NB4 (cell line): ENCODE data around the gene DLGAP4.

Source experiments
- MYC ChIP-seq: IDR thresholded peaks from 2 replicates; pipeline ENCODE4 v1.6.1; 2011; ENCODE audit warnings: low read depth, low read length
- TF ChIP-seq, protein P1 (sequence below): IDR thresholded peaks from one replicate; pipeline ENCODE4 v1.5.1; 2012; ENCODE audit warnings: low read depth, low read length

DNA sequence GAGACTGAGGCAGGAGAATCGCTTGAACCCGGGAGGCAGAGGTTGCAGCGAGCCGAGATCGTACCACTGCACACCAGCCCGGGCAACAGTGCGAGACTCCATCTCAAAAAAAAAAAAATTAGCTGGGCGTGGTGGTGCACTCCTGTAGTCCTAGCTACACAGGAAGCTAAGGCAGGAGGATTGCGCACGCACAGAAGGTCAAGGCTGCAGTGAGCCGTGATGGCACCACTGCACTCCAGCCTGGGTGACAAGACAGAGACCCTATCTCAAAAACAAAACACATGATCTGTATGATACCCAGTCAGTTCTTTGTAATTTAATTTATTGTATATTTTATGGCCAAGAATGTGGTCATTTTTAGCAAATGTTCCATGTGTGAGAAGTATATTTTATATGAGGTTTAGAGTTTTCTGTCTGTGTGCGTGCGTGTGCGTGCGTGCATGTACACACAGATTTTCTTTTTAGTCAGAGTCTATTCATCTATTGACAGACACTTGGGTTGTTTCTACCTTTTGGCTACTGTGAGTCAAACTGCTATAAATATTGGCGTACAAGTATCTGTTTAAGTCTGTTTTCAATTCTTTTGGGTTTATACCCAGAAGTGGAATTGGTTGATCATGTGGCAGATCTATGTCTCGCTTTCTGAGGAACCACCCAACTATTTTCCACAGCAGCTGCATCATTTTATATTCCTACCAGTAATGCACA lies 213.0 kb downstream of the DLGAP4 start:
- TF ChIP-seq, protein P1, sequence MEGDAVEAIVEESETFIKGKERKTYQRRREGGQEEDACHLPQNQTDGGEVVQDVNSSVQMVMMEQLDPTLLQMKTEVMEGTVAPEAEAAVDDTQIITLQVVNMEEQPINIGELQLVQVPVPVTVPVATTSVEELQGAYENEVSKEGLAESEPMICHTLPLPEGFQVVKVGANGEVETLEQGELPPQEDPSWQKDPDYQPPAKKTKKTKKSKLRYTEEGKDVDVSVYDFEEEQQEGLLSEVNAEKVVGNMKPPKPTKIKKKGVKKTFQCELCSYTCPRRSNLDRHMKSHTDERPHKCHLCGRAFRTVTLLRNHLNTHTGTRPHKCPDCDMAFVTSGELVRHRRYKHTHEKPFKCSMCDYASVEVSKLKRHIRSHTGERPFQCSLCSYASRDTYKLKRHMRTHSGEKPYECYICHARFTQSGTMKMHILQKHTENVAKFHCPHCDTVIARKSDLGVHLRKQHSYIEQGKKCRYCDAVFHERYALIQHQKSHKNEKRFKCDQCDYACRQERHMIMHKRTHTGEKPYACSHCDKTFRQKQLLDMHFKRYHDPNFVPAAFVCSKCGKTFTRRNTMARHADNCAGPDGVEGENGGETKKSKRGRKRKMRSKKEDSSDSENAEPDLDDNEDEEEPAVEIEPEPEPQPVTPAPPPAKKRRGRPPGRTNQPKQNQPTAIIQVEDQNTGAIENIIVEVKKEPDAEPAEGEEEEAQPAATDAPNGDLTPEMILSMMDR = no peak
- TF ChIP-seq MYC = no peak
